Stimulated activated naive B cell treated with anti-CD40 and anti-IgM and Interleukin-4, amounts not matched to agents 10 μg/mL and 1 μg/mL and 100 μg/mL, for 72 hours (primary cell): Measurements from ENCODE around the gene POLA1.
"Not testable (repeated sequence)": the region's sequence is repeated elsewhere in the genome, so short reads cannot be mapped to it uniquely, and the experiment has no call there.

Experiments
- ATAC-seq, 2 donors: fragments of 150-1000 bp; cut with Tn5 transposase; replicated peaks; 2 replicates each; pipeline ENCODE4 v1.10.0; 2021; ENCODE audit warnings: moderate library complexity in 1 of 2
- DNase-seq: peaks from one replicate; pipeline ENCODE4 v3.0.0; 2021
- H3K27ac Mint-ChIP-seq: one replicate; pipeline ENCODE4 v1.8.0; 2022; ENCODE audit warnings: mild to moderate bottlenecking, mixed read lengths
- H3K27me3 Mint-ChIP-seq, 2 donors: one replicate each; pipeline ENCODE4 v1.8.0; 2022; ENCODE audit warnings: mixed read lengths in 2 of 2
- H3K36me3 Mint-ChIP-seq, 2 donors: one replicate each; pipeline ENCODE4 v1.8.0; 2022; ENCODE audit warnings: mixed read lengths in 2 of 2, mild to moderate bottlenecking in 1 of 2
- H3K4me1 Mint-ChIP-seq, 2 donors: one replicate each; pipeline ENCODE4 v1.8.0; 2022; ENCODE audit warnings: mixed read lengths in 2 of 2, mild to moderate bottlenecking in 1 of 2
- H3K4me3 Mint-ChIP-seq, 2 donors: one replicate each; pipeline ENCODE4 v1.8.0; 2022; ENCODE audit warnings: mild to moderate bottlenecking in 2 of 2, mixed read lengths in 2 of 2, moderate library complexity in 1 of 2
- H3K9me3 Mint-ChIP-seq, 2 donors: one replicate each; pipeline ENCODE4 v1.8.0; 2022; ENCODE audit warnings: mixed read lengths in 2 of 2, mild to moderate bottlenecking in 1 of 2

The POLA1 gene

GRCh38 chrX:24799078-24799477, 105.4 kb downstream of the POLA1 start:
- no peak for ATAC-seq
- Mint-ChIP-seq H3K4me1 (no peaks in the 10 kb centered on the region), H3K9me3 (no peaks in the 10 kb centered on the region), H3K36me3 (peaks cover 0 to 9% of the 10 kb centered on the region in 2 donors), H3K4me3 (no peak overlapping the region), H3K27me3 (no peaks in the 10 kb centered on the region), H3K27ac (no peak overlapping the region)
- no peak for DNase-seq

GRCh38 chrX:24799565-24799964, 105.8 kb downstream of the POLA1 start:
- no peaks in the 10 kb centered on the region for H3K9me3 Mint-ChIP-seq
- ATAC-seq (no peak), DNase-seq (no peak)
- peaks cover 0 to 9% of the 10 kb centered on the region in 2 donors for H3K36me3 Mint-ChIP-seq
- H3K27ac Mint-ChIP-seq = no peak overlapping the region
- no peaks in the 10 kb centered on the region for H3K4me1 Mint-ChIP-seq
- no peak overlapping the region for H3K4me3 Mint-ChIP-seq
- no peaks in the 10 kb centered on the region for H3K27me3 Mint-ChIP-seq

GRCh38 chrX:24805201-24805600, 111.5 kb downstream of the POLA1 start:
- Mint-ChIP-seq H3K9me3 (no peaks in the 10 kb centered on the region), H3K27me3 (no peaks in the 10 kb centered on the region), H3K27ac (no peak overlapping the region), H3K4me3 (no peak overlapping the region), H3K36me3 (peaks cover 7 to 13% of the 10 kb centered on the region in 2 donors), H3K4me1 (no peaks in the 10 kb centered on the region)
- ATAC-seq (no peak), DNase-seq (no peak)

GRCh38 chrX:24819807-24820206, 126.1 kb downstream of the POLA1 start:
- not testable (repeated sequence) for H3K4me3 Mint-ChIP-seq, H3K4me1 Mint-ChIP-seq, H3K27me3 Mint-ChIP-seq, DNase-seq, H3K27ac Mint-ChIP-seq, ATAC-seq, H3K9me3 Mint-ChIP-seq
- H3K36me3 Mint-ChIP-seq = peaks cover 11 to 18% of the 10 kb centered on the region in 2 donors

GRCh38 chrX:24828147-24828546, 134.4 kb downstream of the POLA1 start:
- Mint-ChIP-seq H3K4me1 (no peaks in the 10 kb centered on the region), H3K27ac (no peak overlapping the region), H3K27me3 (no peaks in the 10 kb centered on the region), H3K36me3 (peaks cover 15 to 24% of the 10 kb centered on the region in 2 donors), H3K4me3 (no peak overlapping the region), H3K9me3 (no peaks in the 10 kb centered on the region)
- DNase-seq (no peak), ATAC-seq (no peak)

GRCh38 chrX:24828600-24828999, 134.9 kb downstream of the POLA1 start:
- Mint-ChIP-seq H3K27ac (no peak overlapping the region), H3K27me3 (no peaks in the 10 kb centered on the region), H3K36me3 (peaks cover 15 to 24% of the 10 kb centered on the region in 2 donors), H3K4me1 (no peaks in the 10 kb centered on the region), H3K4me3 (no peak overlapping the region), H3K9me3 (no peaks in the 10 kb centered on the region)
- no peak for DNase-seq
- ATAC-seq = no peak

- peaks cover 8% of the 10 kb centered on the region in 2 donors for H3K36me3 Mint-ChIP-seq
- no peak for DNase-seq
- ATAC-seq = no peak
- H3K27me3 Mint-ChIP-seq = no peaks in the 10 kb centered on the region
- H3K4me1 Mint-ChIP-seq = peaks cover 0 to 1% of the 10 kb centered on the region in 2 donors
- no peak overlapping the region for H3K4me3 Mint-ChIP-seq
- no peaks in the 10 kb centered on the region for H3K9me3 Mint-ChIP-seq
- no peak overlapping the region for H3K27ac Mint-ChIP-seq
Measured at GRCh38 chrX:24833695-24834094, 140.0 kb downstream of the POLA1 start.

- H3K9me3 Mint-ChIP-seq = no peaks in the 10 kb centered on the region
- H3K27me3 Mint-ChIP-seq = no peaks in the 10 kb centered on the region
- no peak for ATAC-seq
- no peak for DNase-seq
- peaks cover 0 to 1% of the 10 kb centered on the region in 2 donors for H3K4me1 Mint-ChIP-seq
- no peak overlapping the region for H3K27ac Mint-ChIP-seq
- H3K36me3 Mint-ChIP-seq = peaks cover 4% of the 10 kb centered on the region in 2 donors
- H3K4me3 Mint-ChIP-seq = no peak overlapping the region
Measured at GRCh38 chrX:24837966-24838365, 144.2 kb downstream of the POLA1 start.

- peaks cover 4 to 7% of the 10 kb centered on the region in 2 donors for H3K36me3 Mint-ChIP-seq
- DNase-seq = no peak
- H3K4me3 Mint-ChIP-seq = no peak overlapping the region
- no peak for ATAC-seq
- no peaks in the 10 kb centered on the region for H3K27me3 Mint-ChIP-seq
- peaks cover 0 to 1% of the 10 kb centered on the region in 2 donors for H3K4me1 Mint-ChIP-seq
- no peak overlapping the region for H3K27ac Mint-ChIP-seq
- no peaks in the 10 kb centered on the region for H3K9me3 Mint-ChIP-seq
Measured at GRCh38 chrX:24838629-24839028, 144.9 kb downstream of the POLA1 start.

- Mint-ChIP-seq H3K27ac (no peak overlapping the region), H3K27me3 (no peaks in the 10 kb centered on the region), H3K4me1 (peaks cover 0 to 1% of the 10 kb centered on the region in 2 donors), H3K9me3 (no peaks in the 10 kb centered on the region), H3K4me3 (no peak overlapping the region), H3K36me3 (peaks cover 4 to 7% of the 10 kb centered on the region in 2 donors)
- ATAC-seq (no peak), DNase-seq (no peak)
Measured at GRCh38 chrX:24839331-24839730, 145.6 kb downstream of the POLA1 start.

- Mint-ChIP-seq H3K27ac (no peak overlapping the region), H3K4me3 (no peak overlapping the region), H3K27me3 (no peaks in the 10 kb centered on the region), H3K4me1 (peaks cover 0 to 1% of the 10 kb centered on the region in 2 donors), H3K9me3 (no peaks in the 10 kb centered on the region), H3K36me3 (peaks cover 4 to 14% of the 10 kb centered on the region in 2 donors)
- DNase-seq (no peak), ATAC-seq (no peak)
Measured at GRCh38 chrX:24842486-24842885, 148.8 kb downstream of the POLA1 start.

- no peak for DNase-seq
- Mint-ChIP-seq H3K9me3 (no peaks in the 10 kb centered on the region), H3K4me3 (no peak overlapping the region), H3K4me1 (no peaks in the 10 kb centered on the region), H3K27ac (no peak overlapping the region), H3K27me3 (no peaks in the 10 kb centered on the region), H3K36me3 (peaks cover 6 to 16% of the 10 kb centered on the region in 2 donors)
- ATAC-seq = no peak
Measured at GRCh38 chrX:24846550-24847150, 152.9 kb downstream of the POLA1 start.

GRCh38 chrX:24851289-24851688, 157.6 kb downstream of the POLA1 start:
- Mint-ChIP-seq H3K36me3 (peaks cover 3 to 11% of the 10 kb centered on the region in 2 donors), H3K4me1 (no peaks in the 10 kb centered on the region), H3K9me3 (no peaks in the 10 kb centered on the region)

GRCh38 chrX:24851780-24852179, 158.1 kb downstream of the POLA1 start:
- no peaks in the 10 kb centered on the region for H3K4me1 Mint-ChIP-seq
- H3K27ac Mint-ChIP-seq = no peak overlapping the region
- ATAC-seq = no peak

More at GRCh38 chrX:24851289-24851688, 157.6 kb downstream of the POLA1 start:
- no peak overlapping the region for H3K27ac Mint-ChIP-seq
- H3K27me3 Mint-ChIP-seq = no peaks in the 10 kb centered on the region
- ATAC-seq = no peak
- H3K4me3 Mint-ChIP-seq = no peak overlapping the region
- no peak for DNase-seq

GRCh38 chrX:24858004-24858746, 164.5 kb downstream of the POLA1 start:
- no peak for DNase-seq
- H3K36me3 Mint-ChIP-seq = peaks cover 7 to 10% of the 10 kb centered on the region in 2 donors
- no peaks in the 10 kb centered on the region for H3K9me3 Mint-ChIP-seq
- no peak overlapping the region for H3K27ac Mint-ChIP-seq
- no peak overlapping the region for H3K4me3 Mint-ChIP-seq
- no peaks in the 10 kb centered on the region for H3K4me1 Mint-ChIP-seq
- no peak for ATAC-seq
- no peaks in the 10 kb centered on the region for H3K27me3 Mint-ChIP-seq

More at GRCh38 chrX:24851780-24852179, 158.1 kb downstream of the POLA1 start:
- no peak overlapping the region for H3K4me3 Mint-ChIP-seq
- H3K27me3 Mint-ChIP-seq = no peaks in the 10 kb centered on the region
- peaks cover 3 to 7% of the 10 kb centered on the region in 2 donors for H3K36me3 Mint-ChIP-seq
- DNase-seq = no peak
- H3K9me3 Mint-ChIP-seq = no peaks in the 10 kb centered on the region
